Adrenal gland (tissue), 12 donors: ENCODE results near the gene MAML1. TPM values are rescaled to one million over a fixed set of nuclear protein-coding genes. Genes with fewer than 3 reads are reported as not detected.

ENCODE experiments used
- DNase-seq, 7 donors: peaks; one replicate each; pipeline ENCODE4 v3.0.0-alpha.2; 2019 to 2020
- H3K27ac ChIP-seq, 5 donors: fragments of 200-600 bp; sonication (generic) in 4 of 5; 1 replicate in 3 of 5; 2 replicates in 2 of 5; pipeline versions ENCODE4 v1.5.1 to v1.8.0; 2016 to 2020; ENCODE audit warnings: mild to moderate bottlenecking in 1 of 5
- H3K27me3 ChIP-seq: fragments of 200-600 bp; 2 replicates; pipeline ENCODE4 v1.8.0; 2021
- H3K36me3 ChIP-seq, 2 donors: fragments of 200-600 bp; replicated peaks in 1 of 2; 1 replicate in 1 of 2; 2 replicates in 1 of 2; pipeline versions ENCODE4 v1.5.1 to v1.8.0; 2018 to 2022
- H3K4me1 ChIP-seq, 2 donors: fragments of 200-600 bp; replicated peaks in 1 of 2; 1 replicate in 1 of 2; 2 replicates in 1 of 2; pipeline versions ENCODE4 v1.5.1 to v1.8.0; 2018 to 2021
- H3K4me3 ChIP-seq, 4 donors: fragments of 200-600 bp; sonication (generic) in 3 of 4; one replicate each; pipeline ENCODE4 v1.5.1; 2016 to 2018
- H3K9me3 ChIP-seq, 3 donors: fragments of 200-600 bp; sonication (generic) in 1 of 3; replicated peaks in 1 of 3; 1 replicate in 2 of 3; 2 replicates in 1 of 3; pipeline versions ENCODE4 v1.5.1 to v1.8.0; 2016 to 2021
- POLR2A ChIP-seq, 2 donors: fragments of 450-650 bp; IDR thresholded peaks; one replicate each; pipeline ENCODE4 v1.6.1; 2017; ENCODE audit warnings: antibody characterized with exemption in 2 of 2, mild to moderate bottlenecking in 2 of 2, moderate library complexity in 1 of 2
- WGBS, 4 donors: extraction: QIAGEN DNeasy Blood & Tissue Kit in 2 of 4; methylation state at CpG; one replicate each; pipeline versions ENCODE4 v1.1.5 to v1.1.7; 2013 to 2017; 5-methylcytosine and 5-hydroxymethylcytosine counted together
- intact Hi-C, 2 donors: fragments of 100-400 bp; cut with DNase I; formaldehyde crosslinking; loops; one replicate each; pipeline versions ENCODE4 v1.14.1 to v1.15.0; 2022 to 2023
- polyA plus RNA-seq, 3 donors: library from polyadenylated mRNA; stranded (reverse); fragments of 200-250 nt in 2 of 3; fragments of 350-450 nt in 1 of 3; fragmentation: Illumina TruSeq in 1 of 3; extraction: RNeasy Lipid Tissue Mini Kit (QIAGEN cat#74804) in 1 of 3; gene quantifications; one replicate each; pipeline ENCODE4 v1.2.3, GENCODE V29; 2013 to 2014
- total RNA-seq, 9 donors: library from RNA; depleted of rRNA in 4 of 9; stranded (reverse); fragments of >200 nt in 4 of 9; fragments of 120-200 nt in 1 of 9; fragmentation: NEBNext Ultra II Directional in 1 of 9; extraction: Animal tissue kit (Norgen Biotek cat#: 25700) in 1 of 9; gene quantifications; one replicate each; pipeline versions ENCODE4 v1.1.0 to v1.2.4, GENCODE V29; 2013 to 2023
- TF ChIP-seq, protein P1 (sequence below), 6 experiments: fragments of 450-650 bp in 4 of 6; fragments of 200-600 bp in 2 of 6; sonication (generic) in 1 of 6; IDR thresholded peaks; 1 replicate in 5 of 6; 2 replicates in 1 of 6; pipeline versions ENCODE4 v1.5.1 to v1.8.0; 2016 to 2021; ENCODE audit warnings: antibody characterized with exemption in 6 of 6, mild to moderate bottlenecking in 2 of 6, moderate library complexity in 1 of 6
- donor health status: healthy with polysubstance abuse.
- donor health status: Bipolar disorder and iron deficiency.
- donor health status: DM: yes; HTN: yes; CAD: no.
- donor health status: DM: no; HTN: no; CAD: no.
- donor health status: DM: no; HTN: no; CAD: no.
- donor health status: DM: yes; HTN: yes; CAD: no.

MAML1 gene
- total and polyA plus RNA-seq, 12 donors, result 7.3 to 70.7 (median 29.2) TPM

GRCh38 chr5:179772351-179772750 lies 39.7 kb downstream of the MAML1 start:
- Histone ChIP-seq H3K4me3 (no peak overlapping the region), H3K9me3 (no peaks in the 10 kb centered on the region), H3K36me3 (peaks cover 0 to 86% of the 10 kb centered on the region in 2 donors), H3K27me3 (no peaks in the 10 kb centered on the region), H3K4me1 (peaks cover 0 to 6% of the 10 kb centered on the region in 2 donors), H3K27ac (no peak overlapping the region)
- no peak for TF ChIP-seq POLR2A (IDR thresholded peaks at IDR 0.05)
- TF ChIP-seq, protein P1, sequence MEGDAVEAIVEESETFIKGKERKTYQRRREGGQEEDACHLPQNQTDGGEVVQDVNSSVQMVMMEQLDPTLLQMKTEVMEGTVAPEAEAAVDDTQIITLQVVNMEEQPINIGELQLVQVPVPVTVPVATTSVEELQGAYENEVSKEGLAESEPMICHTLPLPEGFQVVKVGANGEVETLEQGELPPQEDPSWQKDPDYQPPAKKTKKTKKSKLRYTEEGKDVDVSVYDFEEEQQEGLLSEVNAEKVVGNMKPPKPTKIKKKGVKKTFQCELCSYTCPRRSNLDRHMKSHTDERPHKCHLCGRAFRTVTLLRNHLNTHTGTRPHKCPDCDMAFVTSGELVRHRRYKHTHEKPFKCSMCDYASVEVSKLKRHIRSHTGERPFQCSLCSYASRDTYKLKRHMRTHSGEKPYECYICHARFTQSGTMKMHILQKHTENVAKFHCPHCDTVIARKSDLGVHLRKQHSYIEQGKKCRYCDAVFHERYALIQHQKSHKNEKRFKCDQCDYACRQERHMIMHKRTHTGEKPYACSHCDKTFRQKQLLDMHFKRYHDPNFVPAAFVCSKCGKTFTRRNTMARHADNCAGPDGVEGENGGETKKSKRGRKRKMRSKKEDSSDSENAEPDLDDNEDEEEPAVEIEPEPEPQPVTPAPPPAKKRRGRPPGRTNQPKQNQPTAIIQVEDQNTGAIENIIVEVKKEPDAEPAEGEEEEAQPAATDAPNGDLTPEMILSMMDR (IDR thresholded peaks at IDR 0.05), result no peak
- DNase-seq, result no peak
- intact Hi-C loops, result no loop called here
- 86 to 93% (median 91%) methylated on average over 6 of the region's 6 CpGs for WGBS, 4 donors

GRCh38 chr5:179773686-179774040 lies 41.0 kb downstream of the MAML1 start:
- 92 to 94% (median 94%) methylated on average over 5 to 9 of the region's 9 CpGs for WGBS, 4 donors
- H3K9me3 ChIP-seq, result no peaks in the 10 kb centered on the region
- no peak overlapping the region for H3K4me3 ChIP-seq
- H3K4me1 ChIP-seq, result peaks cover 0 to 6% of the 10 kb centered on the region in 2 donors
- no peak overlapping the region for H3K27ac ChIP-seq
- intact Hi-C loops, result no loop called here
- TF ChIP-seq POLR2A (IDR thresholded peaks at IDR 0.05), result no peak
- TF ChIP-seq, protein P1 (IDR thresholded peaks at IDR 0.05), result no peak
- DNase-seq, result no peak
- H3K36me3 ChIP-seq, result peaks cover 0 to 87% of the 10 kb centered on the region in 2 donors
- no peaks in the 10 kb centered on the region for H3K27me3 ChIP-seq

GRCh38 chr5:179774442-179774841 lies 41.8 kb downstream of the MAML1 start:
- no peak for DNase-seq
- H3K27ac ChIP-seq, result no peak overlapping the region
- no peak overlapping the region for H3K4me3 ChIP-seq
- no peaks in the 10 kb centered on the region for H3K27me3 ChIP-seq
- WGBS, 4 donors, result 96 to 100% (median 98%) methylated on average over 1 to 12 of the region's 12 CpGs
- H3K9me3 ChIP-seq, result no peaks in the 10 kb centered on the region
- intact Hi-C loops, result no loop called here
- H3K4me1 ChIP-seq, result peaks cover 0 to 4% of the 10 kb centered on the region in 2 donors
- no peak for TF ChIP-seq POLR2A (IDR thresholded peaks at IDR 0.05)
- TF ChIP-seq, protein P1 (IDR thresholded peaks at IDR 0.05), result no peak
- H3K36me3 ChIP-seq, result peaks cover 0 to 85% of the 10 kb centered on the region in 2 donors

- intact Hi-C loops, result no loop called here
- 77 to 84% (median 82%) methylated on average over 6 to 11 of the region's 11 CpGs for WGBS, 4 donors
- H3K36me3 ChIP-seq, result peaks cover 0 to 64% of the 10 kb centered on the region in 2 donors
- no peak for TF ChIP-seq POLR2A (IDR thresholded peaks at IDR 0.05)
- TF ChIP-seq, protein P1 (IDR thresholded peaks at IDR 0.05), result no peak
- H3K27me3 ChIP-seq, result no peaks in the 10 kb centered on the region
- no peak overlapping the region for H3K27ac ChIP-seq
- no peak for DNase-seq
- H3K4me3 ChIP-seq, result no peak overlapping the region
- H3K9me3 ChIP-seq, result no peaks in the 10 kb centered on the region
- peaks cover 0 to 4% of the 10 kb centered on the region in 2 donors for H3K4me1 ChIP-seq
Measured at GRCh38 chr5:179776411-179776938, 43.9 kb downstream of the MAML1 start.
